NK-92 (cell line): ENCODE data around the gene TIGD6.
A peak's percentile ranks its signal among the peaks of the same experiment; 100 is the strongest.
"Not testable (repeated sequence)": the region's sequence is repeated elsewhere in the genome, so short reads cannot be mapped to it uniquely, and the experiment has no call there.

Experiments
- DNase-seq: peaks from one replicate; lab custom pipeline; 2025; ENCODE audit not compliant: unreplicated experiment; lab: John Stamatoyannopoulos, UW

The TIGD6 gene

DNA sequence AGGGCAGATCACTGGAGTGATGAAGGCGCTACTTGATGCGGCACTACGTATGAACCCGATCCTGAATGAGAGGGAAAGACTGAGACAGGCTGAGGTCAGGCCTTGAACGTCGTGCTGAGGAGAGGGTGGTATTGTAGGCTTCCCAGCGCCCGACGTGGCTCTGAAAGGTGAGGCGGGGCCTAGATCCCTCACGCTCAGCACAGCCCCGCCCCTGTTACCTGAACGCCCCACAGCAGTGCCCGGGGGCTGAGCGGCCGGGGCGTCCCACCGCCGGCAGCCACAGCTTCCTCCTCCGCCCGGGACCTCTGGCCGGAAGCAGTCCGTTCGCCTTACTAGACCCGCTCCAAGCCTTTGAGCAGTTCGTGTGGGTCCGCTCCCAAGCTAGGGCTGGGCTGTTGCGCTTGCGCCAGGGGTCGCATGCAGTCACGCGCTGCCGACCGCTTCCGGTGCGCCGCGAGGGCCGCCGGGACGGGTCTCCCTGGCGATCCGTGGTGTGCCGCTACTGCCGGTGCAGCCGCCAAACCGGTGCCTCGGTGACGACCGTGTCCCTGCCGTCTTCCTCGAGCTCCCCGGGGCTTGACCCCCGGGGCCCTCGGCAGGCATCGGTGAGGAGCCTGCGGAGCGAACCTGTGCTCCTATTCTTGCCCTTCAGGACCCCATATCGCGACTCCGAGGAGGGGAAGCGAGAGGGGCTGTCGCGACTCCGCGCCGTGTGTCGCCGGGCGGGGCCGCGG is at the start of gene TIGD6, which contains the start of gene HMGXB3:
Gene TIGD6, minus strand, starts transcription at position 399 of the 734 bp plus-strand sequence. CDS start 4,306 bp downstream, outside the sequence.
Gene HMGXB3, plus strand, starts transcription at position 484 of the 734 bp plus-strand sequence. CDS start 4,114 bp downstream, outside the sequence.
- peak; percentile 32 for DNase-seq

DNA sequence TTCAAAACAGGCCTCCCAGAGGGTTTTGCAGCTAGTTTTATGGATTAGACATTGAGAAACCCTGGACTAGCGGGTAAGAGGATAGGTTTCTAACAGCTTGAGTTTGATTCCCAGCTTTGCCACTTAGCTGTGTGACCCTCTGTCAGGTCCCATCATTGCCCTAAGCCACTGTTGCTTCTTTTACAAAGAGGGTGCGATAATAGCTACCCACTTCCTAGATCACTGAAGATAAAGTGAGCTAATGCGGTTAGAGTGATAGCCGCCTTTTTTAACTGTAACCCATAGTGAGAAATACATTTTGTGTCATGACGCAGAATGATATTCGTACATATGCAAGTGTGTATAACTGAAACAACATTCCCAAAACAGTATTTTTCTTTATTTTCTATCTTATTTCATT is 45.6 kb upstream of the TIGD6 start:
- no peak for DNase-seq

DNA sequence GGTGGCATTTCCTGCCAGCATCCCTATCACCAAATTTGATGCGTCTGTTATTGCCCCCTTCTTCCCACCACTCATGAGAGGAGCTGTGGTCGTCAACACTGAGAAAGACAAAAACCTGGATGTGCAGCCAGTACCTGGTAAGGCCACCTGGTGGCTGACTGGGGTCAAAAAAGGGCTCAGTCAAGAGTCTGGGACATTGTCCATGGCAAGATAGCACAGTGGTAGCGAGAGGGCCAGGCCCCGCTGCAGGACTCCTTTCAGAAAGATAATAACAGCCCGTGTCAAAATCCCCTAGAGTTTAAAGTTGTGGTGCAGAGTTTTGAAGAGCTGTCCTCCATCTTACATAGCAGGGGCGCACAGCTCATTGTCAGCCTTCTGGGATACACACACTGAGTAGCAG is 45.1 kb upstream of the TIGD6 start:
- no peak for DNase-seq

DNA sequence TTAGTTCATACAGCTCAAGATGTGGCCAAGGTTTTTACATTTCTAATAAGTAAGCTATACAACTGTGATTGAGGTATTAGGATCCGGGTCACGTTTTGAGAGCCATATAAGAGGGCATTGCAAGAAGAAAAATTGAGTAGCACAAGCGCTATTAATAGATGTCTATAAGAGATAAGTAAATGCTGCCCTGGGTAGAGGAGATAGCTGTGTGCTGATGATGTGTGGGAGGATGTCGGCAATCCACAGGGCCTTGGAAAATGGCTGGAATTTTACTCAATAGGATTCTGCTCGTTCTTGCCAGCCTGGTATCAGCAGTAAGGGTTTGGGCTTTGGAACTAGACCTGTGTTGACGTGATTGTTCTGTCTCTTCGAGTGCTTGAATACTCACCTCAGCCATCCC is 44.3 kb upstream of the TIGD6 start:
- DNase-seq, result no peak

DNA sequence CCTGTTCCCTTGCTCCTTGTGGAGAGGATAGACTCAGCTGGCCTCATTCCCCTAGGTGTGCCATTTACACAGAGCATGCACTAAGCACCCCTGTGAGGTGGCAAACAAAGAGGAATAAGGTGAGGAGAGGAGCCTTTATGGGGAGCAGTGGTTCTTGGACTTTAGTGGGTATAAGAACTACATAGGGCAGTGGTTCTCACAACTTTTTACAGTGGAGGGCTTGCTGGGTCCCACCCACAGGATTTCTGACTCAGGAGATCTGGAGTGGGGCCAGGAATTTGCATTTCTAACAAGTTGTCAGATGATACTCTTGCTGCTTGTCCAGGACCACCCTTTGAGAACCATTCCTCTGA is 43.9 kb upstream of the TIGD6 start:
- DNase-seq, result no peak

DNA sequence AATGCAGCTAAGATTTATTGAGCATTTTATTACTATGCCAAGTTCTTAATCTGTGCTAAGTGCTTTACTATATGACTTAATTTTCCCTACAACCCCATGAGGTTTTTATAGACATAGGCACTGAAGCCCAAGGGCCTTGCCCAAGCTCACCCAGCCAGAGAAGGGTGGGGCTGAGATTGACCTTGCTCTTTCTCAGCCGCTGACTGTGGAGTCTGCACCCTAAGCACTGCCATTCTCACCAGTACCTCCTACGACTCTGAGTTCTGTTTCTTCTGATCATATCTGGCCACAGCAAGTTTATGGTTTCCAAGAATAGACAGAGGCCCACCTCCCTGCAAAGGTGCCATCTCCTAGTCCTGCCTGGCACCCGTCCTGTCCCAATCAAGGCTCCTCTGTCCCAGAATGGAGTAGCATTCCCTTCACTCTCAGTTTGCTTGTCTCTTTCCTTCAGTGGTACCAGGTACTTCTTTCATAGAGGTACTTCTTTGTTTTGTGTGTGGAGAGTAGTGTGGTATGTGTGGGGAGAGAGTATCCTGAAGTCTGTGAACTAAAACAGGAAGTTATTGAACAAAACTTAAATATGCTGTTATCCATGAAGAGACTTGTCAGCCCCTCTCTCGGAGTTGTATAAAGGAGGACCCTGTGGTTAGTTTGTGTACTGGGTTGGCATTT is 43.3 kb upstream of the TIGD6 start:
- DNase-seq, result no peak

DNA sequence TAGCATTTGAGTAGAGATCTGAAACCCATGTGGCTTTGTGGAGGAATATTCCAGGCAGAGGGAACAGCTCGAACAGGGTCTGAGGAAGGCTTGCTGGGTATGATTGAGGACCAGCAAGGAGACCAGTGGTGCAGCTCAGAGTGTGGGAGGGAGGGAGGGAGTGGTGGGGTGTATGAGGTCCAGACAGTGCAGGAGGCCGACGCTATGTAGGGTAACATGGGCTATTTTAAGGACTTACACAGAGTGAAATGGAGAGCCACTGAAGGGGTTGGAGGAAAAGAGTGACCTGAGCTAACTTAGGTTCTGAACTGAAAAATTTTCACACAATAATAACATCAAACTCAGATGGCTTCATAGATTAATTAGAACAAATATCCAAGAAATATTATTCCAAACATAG is 42.0 kb upstream of the TIGD6 start:
- no peak for DNase-seq

DNA sequence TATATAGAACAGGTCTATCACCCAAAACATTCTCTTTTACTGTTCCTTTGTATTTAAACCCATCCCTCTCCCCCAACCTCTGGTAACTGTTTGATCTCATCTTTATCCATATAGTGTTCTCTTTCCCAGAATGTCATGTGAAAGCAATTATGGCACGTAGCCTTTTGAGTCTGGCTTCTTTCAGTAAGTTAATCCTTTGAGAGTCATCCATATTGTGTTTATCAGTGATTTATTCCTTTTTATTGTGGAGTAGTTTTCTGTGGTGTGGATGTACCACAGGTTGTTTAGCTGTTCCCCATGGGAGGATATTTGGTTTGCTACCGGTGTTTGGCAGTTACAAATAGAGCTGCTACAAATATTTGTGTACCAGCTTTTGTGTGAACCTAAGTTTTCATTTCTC is 38.1 kb upstream of the TIGD6 start:
- DNase-seq, result no peak

DNA sequence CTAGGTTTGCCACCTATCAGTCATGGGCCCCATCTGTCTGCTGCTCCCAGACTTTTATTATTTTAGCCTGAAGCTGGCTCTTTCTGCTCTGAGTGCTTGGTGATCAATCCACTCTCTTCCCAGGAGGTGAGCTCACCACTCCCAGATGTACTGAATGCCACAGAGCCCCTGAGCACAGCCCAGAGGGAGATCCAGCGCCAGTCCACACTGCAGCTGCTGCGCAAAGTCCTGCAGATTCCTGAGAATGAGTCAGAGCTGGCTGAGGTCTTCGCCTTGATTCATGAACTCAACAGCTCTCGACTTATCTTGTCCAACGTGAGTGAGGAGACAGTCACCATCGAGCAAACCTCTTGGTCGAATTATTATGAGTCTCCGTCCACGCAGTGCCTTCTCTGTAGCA is 36.1 kb upstream of the TIGD6 start:
- DNase-seq, result no peak

DNA sequence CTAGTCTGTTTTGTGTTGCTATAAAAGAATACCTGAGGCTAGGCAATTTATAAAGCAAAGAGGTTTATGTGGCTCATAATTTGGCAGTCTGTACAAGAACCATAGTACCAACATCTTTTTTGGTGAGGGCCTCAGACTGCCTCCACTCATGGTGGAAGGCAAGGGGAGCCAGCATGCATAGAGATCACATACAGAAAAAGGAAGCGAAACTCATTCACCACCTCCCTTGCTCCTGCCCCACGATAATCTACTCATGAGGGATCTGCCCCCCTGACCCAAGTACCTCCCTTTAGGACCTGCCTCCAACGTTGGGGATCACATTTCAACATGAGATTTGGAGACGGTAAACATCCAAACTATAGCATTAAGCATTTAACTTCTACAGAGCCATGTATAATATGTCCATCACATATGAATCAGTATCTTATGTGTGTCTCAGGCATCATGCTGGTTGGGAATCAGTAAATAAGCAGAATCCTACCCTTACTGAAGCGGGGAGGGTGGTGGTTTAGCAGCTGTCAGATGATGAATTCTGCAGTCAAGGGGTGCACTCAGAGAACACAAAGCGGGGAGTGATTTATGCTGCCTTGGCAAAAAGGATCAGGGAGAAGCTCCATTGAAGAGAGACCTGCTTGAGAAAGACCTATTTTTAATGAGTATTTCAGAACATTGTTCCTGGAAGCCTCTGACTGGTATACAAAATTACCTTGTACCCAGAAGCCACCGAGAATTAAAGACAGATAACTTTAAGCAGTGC is 34.9 kb upstream of the TIGD6 start:
- DNase-seq, result no peak

DNA sequence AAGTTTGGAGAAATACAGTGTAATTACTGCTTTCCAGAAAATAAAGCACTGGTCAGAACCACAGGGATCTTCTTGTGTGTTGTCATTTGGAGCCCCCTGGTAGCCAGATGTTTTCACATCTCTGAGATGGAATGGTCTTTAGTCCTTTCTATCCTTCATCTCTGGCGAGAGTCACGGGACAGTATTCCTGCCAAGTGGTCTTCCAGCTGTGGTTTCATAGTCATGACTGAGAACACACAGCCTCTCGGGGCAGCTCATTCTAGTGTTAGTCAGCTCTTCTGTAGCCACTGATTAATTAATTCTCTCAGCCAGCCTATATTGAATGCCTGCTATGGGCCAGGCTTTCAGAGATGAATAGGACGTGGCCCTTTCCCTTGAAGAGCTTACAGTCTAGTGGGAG is 34.2 kb upstream of the TIGD6 start:
- DNase-seq, result no peak

DNA sequence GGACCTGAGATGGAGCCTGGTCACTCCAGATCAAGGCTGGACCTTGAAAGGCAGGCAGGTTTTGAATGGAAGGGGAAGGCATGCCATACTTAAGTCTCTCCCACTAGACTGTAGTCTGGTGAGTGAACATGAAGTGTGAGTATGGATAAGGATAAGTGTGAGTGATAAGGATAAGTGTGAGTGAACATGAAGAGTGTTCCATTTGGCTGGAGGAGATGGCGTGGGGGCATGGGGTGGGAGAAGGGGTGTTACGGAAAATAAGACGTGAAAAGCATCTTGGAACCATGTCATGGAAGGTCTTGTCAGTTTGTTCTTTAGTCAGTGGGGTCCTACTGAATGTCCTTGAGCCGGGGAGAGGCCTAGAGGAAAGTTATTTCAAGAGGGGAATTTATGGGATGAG is 32.9 kb upstream of the TIGD6 start:
- DNase-seq, result no peak

DNA sequence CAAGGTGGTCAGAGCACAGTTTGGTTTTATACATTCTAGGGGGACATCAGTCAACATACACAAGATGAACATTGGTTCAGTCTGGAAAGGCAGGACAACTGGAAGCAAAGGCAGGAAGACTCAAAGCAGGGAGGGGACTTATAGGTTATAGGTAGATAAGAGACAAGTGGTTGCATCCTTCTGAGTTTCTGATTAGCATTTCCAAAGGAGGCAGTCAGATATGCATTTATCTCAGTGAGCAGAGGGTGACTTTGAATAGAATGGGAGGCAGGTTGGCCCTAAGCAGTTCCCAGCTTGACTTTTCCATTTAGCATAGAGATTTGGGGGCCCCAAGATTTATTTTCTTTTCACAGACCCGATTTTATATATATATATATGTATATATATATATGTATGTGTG is 27.6 kb upstream of the TIGD6 start:
- not testable (repeated sequence) for DNase-seq

DNA sequence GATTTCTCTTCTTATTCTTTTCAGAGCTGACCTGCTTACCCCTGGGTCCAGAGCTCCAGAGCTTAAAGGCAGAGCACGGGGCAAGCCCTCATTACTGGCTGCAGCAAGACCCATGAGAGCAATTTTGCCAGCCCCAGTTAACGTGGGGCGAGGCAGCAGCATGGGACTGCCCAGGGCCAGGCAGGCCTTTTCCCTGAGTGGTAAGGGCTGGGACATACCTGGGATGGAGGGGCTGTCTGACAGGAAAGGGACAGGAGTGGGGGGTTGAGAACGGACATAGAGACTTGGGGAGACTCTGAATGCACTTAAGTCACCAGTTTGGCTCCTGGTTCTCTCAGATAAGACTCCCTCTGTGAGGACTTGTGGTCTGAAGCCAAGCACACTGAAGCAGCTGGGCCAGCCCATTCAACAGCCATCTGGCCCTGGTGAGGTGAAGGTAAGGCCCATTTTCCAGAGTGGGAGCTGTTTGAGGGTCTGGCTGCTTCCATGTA is 26.3 kb upstream of the TIGD6 start:
- no peak for DNase-seq

DNA sequence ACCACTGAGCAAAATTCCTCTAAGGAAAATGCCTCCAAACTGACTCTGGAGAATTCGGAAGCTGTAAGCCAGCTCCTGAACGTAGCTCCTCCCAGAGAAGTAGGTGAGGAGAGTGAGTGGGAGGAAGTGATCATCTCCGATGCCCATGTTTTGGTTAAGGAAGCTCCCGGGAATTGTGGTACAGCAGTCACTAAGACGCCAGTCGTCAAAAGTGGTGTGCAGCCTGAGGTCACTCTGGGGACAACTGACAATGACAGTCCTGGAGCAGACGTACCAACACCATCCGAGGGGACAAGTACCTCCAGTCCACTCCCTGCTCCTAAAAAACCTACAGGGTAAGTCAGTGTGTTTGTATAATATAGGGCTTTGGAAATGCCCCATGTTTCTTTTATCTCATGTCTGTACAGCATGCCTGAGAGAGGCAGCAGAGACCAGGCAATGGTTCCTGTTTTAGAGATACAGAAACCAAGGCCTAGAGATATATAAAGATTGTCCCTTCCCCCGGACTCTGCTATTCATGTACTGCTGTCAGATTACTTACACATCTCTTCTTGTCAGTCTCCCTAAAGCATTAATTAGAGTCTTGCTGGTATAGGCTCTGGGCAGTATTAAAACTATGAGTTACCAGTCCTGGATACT is 24.0 kb upstream of the TIGD6 start:
- DNase-seq, result no peak

DNA sequence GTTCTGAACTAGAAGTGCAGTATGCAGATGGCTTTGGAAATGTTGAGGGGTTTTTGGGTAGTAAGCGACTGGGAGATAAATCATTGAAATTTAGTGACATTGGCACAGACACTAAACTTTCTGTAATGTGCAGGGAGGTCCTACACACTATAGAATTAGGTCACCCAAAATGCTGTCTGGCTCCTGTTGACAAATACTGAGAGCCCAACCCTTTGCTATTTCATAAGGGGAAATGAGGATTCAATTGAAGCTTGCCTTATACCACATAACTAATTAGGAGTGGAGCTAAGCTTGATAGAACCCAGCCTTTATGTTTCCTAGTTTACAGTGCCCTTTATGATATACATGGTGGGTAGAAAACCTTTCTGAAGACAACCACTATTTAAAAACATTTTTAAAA is 22.7 kb upstream of the TIGD6 start:
- DNase-seq, result no peak

DNA sequence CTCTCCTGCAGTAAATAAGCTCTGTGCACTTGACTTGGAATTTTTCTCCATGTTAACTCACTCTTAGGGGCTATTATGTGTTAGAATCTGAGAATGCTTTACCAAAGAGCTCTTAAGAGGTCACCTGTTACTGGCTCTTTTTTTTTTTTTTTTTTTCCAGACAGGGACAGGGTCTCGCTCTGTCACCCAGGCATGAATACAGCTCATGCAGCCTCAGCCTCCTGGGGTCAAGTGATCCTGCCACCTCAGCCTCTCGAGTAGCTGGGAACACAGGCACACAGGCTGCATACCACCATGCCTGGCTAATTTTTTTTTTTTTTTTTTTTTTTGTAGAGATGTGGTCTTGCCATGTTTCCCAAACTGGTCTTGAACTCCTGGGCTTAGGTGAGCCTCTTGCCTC is 22.2 kb upstream of the TIGD6 start:
- DNase-seq, result no peak

DNA sequence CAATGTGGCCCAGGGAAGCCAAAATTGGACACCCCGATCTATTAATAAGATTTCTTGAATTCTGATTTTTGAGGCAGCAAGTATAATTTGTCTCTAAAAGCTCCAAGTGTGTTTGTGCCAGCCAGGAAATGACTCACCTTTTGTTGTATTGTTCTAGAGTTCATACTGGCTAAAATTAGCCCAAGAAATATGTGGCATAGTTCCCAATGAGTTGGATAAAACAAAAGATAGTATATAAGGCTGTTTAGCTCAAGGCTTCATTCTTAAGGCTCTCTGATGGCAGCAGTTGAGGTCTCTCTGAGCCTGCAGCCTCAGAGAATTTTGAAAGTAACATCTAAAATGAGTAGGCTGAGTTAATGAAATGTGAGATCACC is 21.7 kb upstream of the TIGD6 start:
- DNase-seq, result no peak

DNA sequence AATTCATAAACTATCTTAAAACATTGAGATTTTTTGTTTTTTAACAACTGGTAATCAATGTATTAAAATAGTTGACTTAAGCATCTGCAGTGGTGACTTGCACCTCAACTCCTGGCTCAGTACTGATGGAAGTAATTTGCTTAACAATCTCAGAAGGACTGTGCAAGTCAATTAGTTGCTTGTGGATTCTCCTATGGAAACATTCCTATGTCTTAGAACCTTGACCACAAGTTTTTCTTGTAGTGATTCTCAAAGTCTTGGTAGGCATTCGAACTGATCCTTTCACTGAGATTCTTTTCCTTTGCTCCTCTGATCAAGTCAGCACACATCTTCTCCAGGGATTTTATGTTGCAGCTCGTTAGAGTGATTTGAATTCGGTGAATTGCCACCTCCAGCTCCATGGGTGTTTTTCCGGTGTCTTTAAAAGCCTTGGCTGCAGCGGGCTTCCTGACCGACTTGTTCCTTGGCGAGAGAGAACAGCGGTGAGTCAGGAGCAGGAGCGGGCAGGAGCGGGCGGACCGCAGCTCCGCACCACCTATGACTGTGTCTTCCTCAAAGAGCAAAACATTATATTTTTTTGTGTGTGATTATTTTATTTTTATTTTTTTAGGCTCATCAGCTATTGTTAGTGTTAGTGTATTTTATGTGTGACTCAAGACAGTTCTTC is 21.2 kb upstream of the TIGD6 start:
- DNase-seq, result no peak

DNA sequence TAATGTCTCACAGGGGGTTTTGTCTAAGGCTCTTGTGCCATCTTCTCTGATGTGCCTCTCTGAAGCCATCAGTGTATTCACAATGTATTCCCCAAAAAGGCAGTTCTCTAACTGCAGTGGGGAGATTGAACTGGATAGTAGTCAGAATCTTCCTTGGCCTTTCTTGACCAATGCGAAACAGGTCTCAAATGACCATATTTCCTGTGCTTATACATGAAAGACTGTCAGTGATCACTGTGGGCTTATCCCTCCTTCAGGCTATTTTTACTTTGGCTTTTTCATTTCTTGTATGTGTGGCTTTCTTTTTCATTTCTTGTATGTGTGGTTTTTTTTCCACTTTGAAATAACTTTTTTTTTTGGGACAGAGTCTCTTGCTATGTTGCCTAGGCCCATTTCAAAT is 19.8 kb upstream of the TIGD6 start:
- DNase-seq, result no peak
